Neural cell (in vitro differentiated cells): Measurements from ENCODE around the gene MYO1D. TPM values are rescaled to one million over a fixed set of nuclear protein-coding genes. Genes with fewer than 3 reads are reported as not detected.

Source experiments
- H2AFZ ChIP-seq: fragments of 200-600, 300-800 bp; sonication (generic), shearing (Covaris generic); 2 replicates; pipeline ENCODE4 v1.6.0; 2014; ENCODE audit warnings: low read depth, mild to moderate bottlenecking, antibody characterized with exemption, low read length, moderate library complexity
- H3F3A ChIP-seq: fragments of 200-600 bp; shearing (Covaris generic); 2 replicates; pipeline ENCODE4 v1.6.1; 2016; ENCODE audit warnings: mild to moderate bottlenecking, moderate library complexity, mixed read lengths, antibody characterized with exemption, low read length; ENCODE audit not compliant: insufficient read depth, poor library complexity, severe bottlenecking
- H3K27ac ChIP-seq: fragments of 200-600, 300-800 bp; sonication (generic), shearing (Covaris generic); 2 replicates; pipeline ENCODE4 v1.5.1; 2014; ENCODE audit warnings: mild to moderate bottlenecking, low read length, moderate library complexity
- H3K27me3 ChIP-seq: fragments of 300-800, 200-600 bp; sonication (generic), shearing (Covaris generic); 2 replicates; pipeline ENCODE4 v1.6.0; 2014; ENCODE audit warnings: mild to moderate bottlenecking, low read depth, low read length, moderate library complexity; ENCODE audit not compliant: insufficient read depth
- H3K36me3 ChIP-seq: fragments of 300-800, 200-600 bp; sonication (generic), shearing (Covaris generic); 2 replicates; pipeline ENCODE4 v1.5.1; 2014; ENCODE audit warnings: mild to moderate bottlenecking, antibody characterized with exemption, low read length, moderate library complexity; ENCODE audit not compliant: insufficient read depth
- H3K4me2 ChIP-seq: fragments of 300-800, 200-600 bp; sonication (generic), shearing (Covaris generic); 2 replicates; pipeline ENCODE4 v1.6.0; 2014; ENCODE audit warnings: mild to moderate bottlenecking, low read length
- H3K4me3 ChIP-seq: fragments of 300-800, 200-600 bp; sonication (generic), shearing (Covaris generic); 2 replicates; pipeline ENCODE4 v1.5.1; 2014; ENCODE audit warnings: mild to moderate bottlenecking, low read length, moderate library complexity
- H3K79me2 ChIP-seq: fragments of 200-600 bp; shearing (Covaris generic); replicated peaks from 2 replicates; pipeline ENCODE4 v1.6.0; 2014; ENCODE audit warnings: mild to moderate bottlenecking, low read length, moderate library complexity; ENCODE audit not compliant: insufficient read depth
- H3K9ac ChIP-seq: fragments of 300-800, 200-600 bp; sonication (generic), shearing (Covaris generic); 2 replicates; pipeline ENCODE4 v1.6.1; 2016; ENCODE audit warnings: mild to moderate bottlenecking, low read length, mixed read lengths
- H3K9me2 ChIP-seq: fragments of 200-600 bp; shearing (Covaris generic); 2 replicates; pipeline ENCODE4 v1.6.1; 2016; ENCODE audit warnings: mild to moderate bottlenecking, low read length, mixed read lengths; ENCODE audit not compliant: insufficient read depth
- H3K9me3 ChIP-seq: fragments of 200-600, 300-800 bp; sonication (generic), shearing (Covaris generic); 2 replicates; pipeline ENCODE4 v1.6.1; 2016; ENCODE audit warnings: mild to moderate bottlenecking, mixed run types, low read length, moderate library complexity, mixed read lengths
- H4K20me1 ChIP-seq: fragments of 200-600 bp; shearing (Covaris generic); 2 replicates; pipeline ENCODE4 v1.6.1; 2016; ENCODE audit warnings: mild to moderate bottlenecking, mixed run types; ENCODE audit not compliant: insufficient read depth
- EP300 ChIP-seq: fragments of 450-650 bp; conservative IDR thresholded peaks from 2 replicates; pipeline ENCODE4 v1.6.1; 2014; ENCODE audit warnings: antibody characterized with exemption, mild to moderate bottlenecking, moderate library complexity; ENCODE audit not compliant: poor library complexity, severe bottlenecking
- EZH2 ChIP-seq: fragments of 200-600, 300-800 bp; shearing (Covaris generic), sonication (generic); IDR thresholded peaks from 2 replicates; pipeline ENCODE4 v1.6.1; 2014; ENCODE audit warnings: antibody characterized with exemption, low read length, borderline replicate concordance, mild to moderate bottlenecking; ENCODE audit not compliant: insufficient read depth, poor library complexity, severe bottlenecking
- MXI1 ChIP-seq: fragments of 450-650 bp; conservative IDR thresholded peaks from 2 replicates; pipeline ENCODE4 v1.6.1; 2014; ENCODE audit warnings: antibody characterized with exemption, mild to moderate bottlenecking; ENCODE audit not compliant: poor library complexity, severe bottlenecking
- POLR2AphosphoS5 ChIP-seq: IDR thresholded peaks from 2 replicates; pipeline ENCODE4 v1.6.1; 2012
- RAD21 ChIP-seq: fragments of 450-650 bp; conservative IDR thresholded peaks from 2 replicates; pipeline ENCODE4 v1.6.1; 2014; ENCODE audit warnings: antibody characterized with exemption, mild to moderate bottlenecking, moderate library complexity
- REST ChIP-seq: IDR thresholded peaks from 2 replicates; pipeline ENCODE4 v1.6.1; 2012; ENCODE audit warnings: borderline replicate concordance
- SMC3 ChIP-seq: fragments of 450-650 bp; conservative IDR thresholded peaks from 2 replicates; pipeline ENCODE4 v1.6.1; 2014; ENCODE audit warnings: antibody characterized with exemption, mild to moderate bottlenecking, moderate library complexity; ENCODE audit not compliant: poor library complexity
- TAF1 ChIP-seq: IDR thresholded peaks from 2 replicates; pipeline ENCODE4 v1.6.1; 2012; ENCODE audit warnings: low read depth
- polyA plus RNA-seq: library from polyadenylated mRNA; depleted of rRNA; stranded (reverse); fragments of >200 nt; gene quantifications from 2 replicates; pipeline ENCODE4 v1.2.3, GENCODE V29; 2014
- TF ChIP-seq, protein P1 (sequence below): fragments of 450-650 bp; IDR thresholded peaks from 2 replicates; pipeline ENCODE4 v1.5.1; 2014; ENCODE audit warnings: antibody characterized with exemption, mild to moderate bottlenecking, moderate library complexity; ENCODE audit not compliant: poor library complexity, severe bottlenecking

MYO1D gene
- polyA plus RNA-seq, 1 donor from 2014 or later = 10.7 TPM

DNA sequence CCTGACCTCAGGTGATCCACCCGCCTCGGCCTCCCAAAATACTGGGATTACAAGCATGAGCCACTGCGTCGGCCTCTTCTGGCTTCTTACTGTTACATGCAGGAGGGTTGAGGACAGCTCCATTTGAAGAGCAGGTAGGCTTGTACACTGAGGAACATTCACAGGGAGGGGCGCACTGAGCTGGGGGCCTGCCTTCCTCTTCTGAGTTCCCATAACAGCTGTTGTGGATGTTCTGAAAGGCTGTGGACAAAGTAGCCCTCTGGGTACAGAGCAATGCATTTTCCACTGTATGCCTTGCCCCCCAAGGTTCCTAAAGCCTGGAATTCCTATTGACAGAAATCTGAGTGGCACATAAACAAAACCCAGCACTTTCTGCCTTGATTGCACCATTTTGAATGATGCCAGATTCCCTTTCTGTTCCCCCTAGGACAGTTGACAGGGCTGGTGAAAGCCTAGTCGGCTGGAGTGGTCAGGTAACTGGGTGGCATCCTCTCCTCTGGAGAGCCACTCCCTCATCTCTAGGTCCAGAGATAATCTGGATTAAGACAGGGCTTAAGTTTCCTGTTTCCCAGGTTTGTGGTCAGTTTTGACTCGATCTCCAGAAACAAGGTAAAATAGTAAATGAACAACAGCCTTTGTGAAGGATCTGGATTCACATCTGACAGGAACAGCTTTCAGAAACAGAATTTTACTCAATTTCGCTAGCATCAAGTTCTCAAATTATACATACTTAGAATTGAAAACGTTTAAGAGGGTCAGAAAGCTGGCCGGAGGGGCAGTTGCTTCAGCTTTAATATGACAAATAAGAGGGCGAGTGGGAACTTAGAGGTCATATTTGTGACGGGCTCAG is 391.4 kb downstream of the MYO1D start:
- peak overlapping the region; percentile 63 for H3K4me3 ChIP-seq
- TF ChIP-seq MXI1 = no peak
- no peak for TF ChIP-seq REST
- no peak for TF ChIP-seq EP300
- no peak for TF ChIP-seq POLR2AphosphoS5
- TF ChIP-seq TAF1 = no peak
- TF ChIP-seq, protein P1, sequence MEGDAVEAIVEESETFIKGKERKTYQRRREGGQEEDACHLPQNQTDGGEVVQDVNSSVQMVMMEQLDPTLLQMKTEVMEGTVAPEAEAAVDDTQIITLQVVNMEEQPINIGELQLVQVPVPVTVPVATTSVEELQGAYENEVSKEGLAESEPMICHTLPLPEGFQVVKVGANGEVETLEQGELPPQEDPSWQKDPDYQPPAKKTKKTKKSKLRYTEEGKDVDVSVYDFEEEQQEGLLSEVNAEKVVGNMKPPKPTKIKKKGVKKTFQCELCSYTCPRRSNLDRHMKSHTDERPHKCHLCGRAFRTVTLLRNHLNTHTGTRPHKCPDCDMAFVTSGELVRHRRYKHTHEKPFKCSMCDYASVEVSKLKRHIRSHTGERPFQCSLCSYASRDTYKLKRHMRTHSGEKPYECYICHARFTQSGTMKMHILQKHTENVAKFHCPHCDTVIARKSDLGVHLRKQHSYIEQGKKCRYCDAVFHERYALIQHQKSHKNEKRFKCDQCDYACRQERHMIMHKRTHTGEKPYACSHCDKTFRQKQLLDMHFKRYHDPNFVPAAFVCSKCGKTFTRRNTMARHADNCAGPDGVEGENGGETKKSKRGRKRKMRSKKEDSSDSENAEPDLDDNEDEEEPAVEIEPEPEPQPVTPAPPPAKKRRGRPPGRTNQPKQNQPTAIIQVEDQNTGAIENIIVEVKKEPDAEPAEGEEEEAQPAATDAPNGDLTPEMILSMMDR = no peak
- no peak for TF ChIP-seq RAD21
- no peak for TF ChIP-seq EZH2
- H3K4me2 ChIP-seq = peak overlapping the region; percentile 41
- H3K27me3 ChIP-seq = no peaks in the 10 kb centered on the region
- H3K27ac ChIP-seq = peak overlapping the region; percentile 93
- H2AFZ ChIP-seq = peak overlapping the region; percentile 19
- peaks cover 30% of the 10 kb centered on the region for H3K79me2 ChIP-seq
- H3F3A ChIP-seq = peaks cover 3% of the 10 kb centered on the region
- H3K36me3 ChIP-seq = peaks cover 20% of the 10 kb centered on the region
- H4K20me1 ChIP-seq = peaks cover 9% of the 10 kb centered on the region
- no peaks in the 10 kb centered on the region for H3K9me2 ChIP-seq
- peak overlapping the region; percentile 96 for H3K9ac ChIP-seq
- no peaks in the 10 kb centered on the region for H3K9me3 ChIP-seq

- no peaks in the 10 kb centered on the region for H3K27me3 ChIP-seq
- TF ChIP-seq EZH2 = no peak
- TF ChIP-seq TAF1 = no peak
- TF ChIP-seq, protein P1 = no peak
- TF ChIP-seq SMC3 = no peak
- no peak for TF ChIP-seq RAD21
- TF ChIP-seq MXI1 = no peak
- no peak for TF ChIP-seq POLR2AphosphoS5
- TF ChIP-seq EP300 = no peak
- TF ChIP-seq REST = no peak
- H3K4me3 ChIP-seq = no peak overlapping the region
- H3K9ac ChIP-seq = peak overlapping the region; percentile 63
- H3K27ac ChIP-seq = peak overlapping the region; percentile 89
- H2AFZ ChIP-seq = no peak overlapping the region
- no peaks in the 10 kb centered on the region for H3K9me3 ChIP-seq
- no peaks in the 10 kb centered on the region for H3K9me2 ChIP-seq
- H3F3A ChIP-seq = peaks cover 3% of the 10 kb centered on the region
- H3K4me2 ChIP-seq = no peak overlapping the region
- peaks cover 1% of the 10 kb centered on the region for H4K20me1 ChIP-seq
- peaks cover 21% of the 10 kb centered on the region for H3K79me2 ChIP-seq
- H3K36me3 ChIP-seq = peaks cover 19% of the 10 kb centered on the region
Measured at GRCh38 chr17:32484628-32485027, 392.3 kb downstream of the MYO1D start.
